Measurements from ENCODE around the gene ZFHX3. TPM values are rescaled to one million over a fixed set of nuclear protein-coding genes. Genes with fewer than 3 reads are reported as not detected.

Gene ZFHX3
- total and polyA plus RNA-seq, 9 of the 15 experiments (the other 6 are each of a cell fraction or from before 2014, with no cell fraction given) = 0.01 to 0.23 (median 0.06) TPM; not detected in 4

DNA sequence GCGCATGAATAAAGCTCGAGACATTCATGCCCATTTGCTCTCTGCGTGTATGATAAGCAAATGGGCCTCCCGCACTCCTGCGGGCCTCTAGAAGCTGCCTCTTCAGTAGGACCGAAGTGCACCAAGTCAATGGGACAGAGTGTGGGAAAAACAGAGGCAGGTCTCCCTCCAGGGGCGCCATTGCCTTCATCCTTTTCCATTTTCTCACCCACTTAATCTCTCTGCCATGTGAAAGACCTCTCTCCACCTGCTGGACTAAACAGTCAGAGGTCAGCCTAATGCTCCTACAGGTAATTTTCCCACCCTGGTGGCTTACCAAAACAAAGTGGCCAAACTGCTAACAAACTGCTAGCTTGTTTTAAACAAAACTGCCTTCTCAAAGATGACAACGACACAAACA, 210.9 kb downstream of the ZFHX3 start:
- TF ChIP-seq FOSL1 (tag; conservative IDR thresholded peaks at IDR 0.05) (no peak), NUFIP1 (IDR thresholded peaks at IDR 0.05; ENCODE audit: partially characterized antibody) (no peak), PHB2 (IDR thresholded peaks at IDR 0.05; ENCODE audit: low read depth) (no peak)
- TF ChIP-seq, protein P1, sequence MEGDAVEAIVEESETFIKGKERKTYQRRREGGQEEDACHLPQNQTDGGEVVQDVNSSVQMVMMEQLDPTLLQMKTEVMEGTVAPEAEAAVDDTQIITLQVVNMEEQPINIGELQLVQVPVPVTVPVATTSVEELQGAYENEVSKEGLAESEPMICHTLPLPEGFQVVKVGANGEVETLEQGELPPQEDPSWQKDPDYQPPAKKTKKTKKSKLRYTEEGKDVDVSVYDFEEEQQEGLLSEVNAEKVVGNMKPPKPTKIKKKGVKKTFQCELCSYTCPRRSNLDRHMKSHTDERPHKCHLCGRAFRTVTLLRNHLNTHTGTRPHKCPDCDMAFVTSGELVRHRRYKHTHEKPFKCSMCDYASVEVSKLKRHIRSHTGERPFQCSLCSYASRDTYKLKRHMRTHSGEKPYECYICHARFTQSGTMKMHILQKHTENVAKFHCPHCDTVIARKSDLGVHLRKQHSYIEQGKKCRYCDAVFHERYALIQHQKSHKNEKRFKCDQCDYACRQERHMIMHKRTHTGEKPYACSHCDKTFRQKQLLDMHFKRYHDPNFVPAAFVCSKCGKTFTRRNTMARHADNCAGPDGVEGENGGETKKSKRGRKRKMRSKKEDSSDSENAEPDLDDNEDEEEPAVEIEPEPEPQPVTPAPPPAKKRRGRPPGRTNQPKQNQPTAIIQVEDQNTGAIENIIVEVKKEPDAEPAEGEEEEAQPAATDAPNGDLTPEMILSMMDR (IDR thresholded peaks at IDR 0.05 in 2 of 3, conservative IDR thresholded peaks at IDR 0.05 in 1 of 3; ENCODE audit: insufficient read depth in 2 of 3, low read depth in 1 of 3, low read length in 3 of 3) = peak; percentile 27 to 40 (median 31); a peak in 3 of 6 replicates
- ATAC-seq (peak; percentile 41; the same call in 1 of the 3 replicates), FAIRE-seq (no peak), DNase-seq (ENCODE audit: extremely low read depth in 1 of 4, low spot score in 3 of 4) (peak in 2 of 4 experiments; percentile 6 to 13)
- in situ Hi-C loops (cut with MboI) (no loop called here), intact Hi-C loops (cut with micrococcal nuclease) (no loop called here)
- Histone ChIP-seq H4K20me1 (replicated peaks; ENCODE audit: control insufficient read depth, insufficient read depth, low read length) (no peaks in the 10 kb centered on the region), H3K27ac (ENCODE audit: extremely low read depth, low read depth, low read length) (no peak overlapping the region), H3K4me2 (ENCODE audit: insufficient read depth, low read length) (no peak overlapping the region), H2AFZ (ENCODE audit: low read depth, low read length) (no peak overlapping the region), H3K27me3 (ENCODE audit: control insufficient read depth in 2 of 2, insufficient read depth in 2 of 2, low read length in 2 of 2) (peaks cover 16 to 29% of the 10 kb centered on the region in 2 experiments), H3K4me3 (no peak overlapping the region), H3K9ac (ENCODE audit: insufficient read depth in 1 of 2, low read depth in 2 of 2, low read length in 2 of 2) (no peak overlapping the region), H3K9me3 (replicated peaks; ENCODE audit: control insufficient read depth, insufficient read depth, low read depth, low read length) (no peaks in the 10 kb centered on the region), H3K4me1 (replicated peaks in 1 of 2; ENCODE audit: control insufficient read depth in 2 of 2, insufficient read depth in 2 of 2, low read length in 2 of 2) (no peaks in the 10 kb centered on the region), H3K79me2 (ENCODE audit: control insufficient read depth, insufficient read depth, low read length) (no peaks in the 10 kb centered on the region), H3K9me1 (ENCODE audit: control insufficient read depth, insufficient read depth, low read length) (no peaks in the 10 kb centered on the region), H3K36me3 (ENCODE audit: control insufficient read depth, insufficient read depth, low read length) (no peaks in the 10 kb centered on the region)
- ChIA-PET POLR2A (interaction anchor here (0.6 kb wide), 2 partner anchors 18 to 939 kb away, joined by 3 read pairs; no protein-coding TSS in a partner anchor), CTCF (ENCODE audit: low intra/inter-chr PET ratio) (no interaction called here)
- BruUV-seq (replicated peaks) = no TSS peak
- WGBS (ENCODE audit: insufficient coverage, low coverage, missing lambda C conversion rate) = 0% methylated on average over 7 of the region's 8 CpGs

DNA sequence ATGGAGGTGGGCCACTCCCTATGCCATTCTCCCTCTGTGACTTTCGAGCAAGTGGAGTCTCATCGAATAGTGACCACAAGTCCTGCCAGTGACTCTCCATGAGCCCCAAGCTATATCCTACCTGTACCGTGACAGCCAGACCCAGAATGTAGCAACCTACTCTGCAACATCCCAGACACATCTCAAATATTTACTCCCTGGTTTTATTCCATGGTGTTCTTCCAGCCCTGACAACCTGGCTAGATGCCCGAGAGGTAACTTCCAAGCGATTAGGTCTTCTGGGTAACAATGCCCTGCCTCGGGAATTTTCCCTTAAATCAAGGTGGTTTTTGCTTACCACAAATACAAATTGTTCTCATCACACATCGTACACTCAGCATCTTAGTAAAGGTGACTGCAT, 211.7 kb downstream of the ZFHX3 start:
- Histone ChIP-seq H3K9me3 (replicated peaks; ENCODE audit: control insufficient read depth, insufficient read depth, low read depth, low read length) (no peaks in the 10 kb centered on the region), H3K36me3 (ENCODE audit: control insufficient read depth, insufficient read depth, low read length) (no peaks in the 10 kb centered on the region), H3K27ac (ENCODE audit: extremely low read depth, low read depth, low read length) (no peak overlapping the region), H3K9me1 (ENCODE audit: control insufficient read depth, insufficient read depth, low read length) (no peaks in the 10 kb centered on the region), H2AFZ (ENCODE audit: low read depth, low read length) (no peak overlapping the region), H3K79me2 (ENCODE audit: control insufficient read depth, insufficient read depth, low read length) (no peaks in the 10 kb centered on the region), H3K9ac (ENCODE audit: insufficient read depth in 1 of 2, low read depth in 2 of 2, low read length in 2 of 2) (no peak overlapping the region), H3K4me3 (no peak overlapping the region), H3K4me1 (replicated peaks in 1 of 2; ENCODE audit: control insufficient read depth in 2 of 2, insufficient read depth in 2 of 2, low read length in 2 of 2) (no peaks in the 10 kb centered on the region), H3K4me2 (ENCODE audit: insufficient read depth, low read length) (no peak overlapping the region), H4K20me1 (replicated peaks; ENCODE audit: control insufficient read depth, insufficient read depth, low read length) (no peaks in the 10 kb centered on the region), H3K27me3 (ENCODE audit: control insufficient read depth in 2 of 2, insufficient read depth in 2 of 2, low read length in 2 of 2) (peaks cover 16 to 29% of the 10 kb centered on the region in 2 experiments)
- POLR2A ChIA-PET = no interaction called here
- no TSS peak for BruUV-seq (replicated peaks)
- DNase-seq (ENCODE audit: extremely low read depth in 1 of 4, low spot score in 3 of 4) (no peak), ATAC-seq (no peak), FAIRE-seq (no peak)
- intact Hi-C loops (cut with micrococcal nuclease) (no loop called here), in situ Hi-C loops (cut with MboI) (no loop called here)
- WGBS (ENCODE audit: insufficient coverage, low coverage, missing lambda C conversion rate) = under 1% methylated on average over 7 of the region's 7 CpGs
- CTCF ChIA-PET (ENCODE audit: low intra/inter-chr PET ratio) = no interaction called here
- TF ChIP-seq CSDE1 (IDR thresholded peaks at IDR 0.05) (no peak), MYC (IDR thresholded peaks at IDR 0.05; ENCODE audit: low read depth, low read length) (no peak), MYC (CRISPR knock-in tag; IDR thresholded peaks at IDR 0.05; ENCODE audit: borderline replicate concordance, low read depth) (no peak), ZNF143 (CRISPR knock-in tag; IDR thresholded peaks at IDR 0.05) (no peak), SMC3 (conservative IDR thresholded peaks at IDR 0.05; ENCODE audit: insufficient read depth, low read depth, low read length) (no peak)
- TF ChIP-seq, protein P2, sequence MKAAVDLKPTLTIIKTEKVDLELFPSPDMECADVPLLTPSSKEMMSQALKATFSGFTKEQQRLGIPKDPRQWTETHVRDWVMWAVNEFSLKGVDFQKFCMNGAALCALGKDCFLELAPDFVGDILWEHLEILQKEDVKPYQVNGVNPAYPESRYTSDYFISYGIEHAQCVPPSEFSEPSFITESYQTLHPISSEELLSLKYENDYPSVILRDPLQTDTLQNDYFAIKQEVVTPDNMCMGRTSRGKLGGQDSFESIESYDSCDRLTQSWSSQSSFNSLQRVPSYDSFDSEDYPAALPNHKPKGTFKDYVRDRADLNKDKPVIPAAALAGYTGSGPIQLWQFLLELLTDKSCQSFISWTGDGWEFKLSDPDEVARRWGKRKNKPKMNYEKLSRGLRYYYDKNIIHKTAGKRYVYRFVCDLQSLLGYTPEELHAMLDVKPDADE (conservative IDR thresholded peaks at IDR 0.05; ENCODE audit: control insufficient read depth, low read depth, low read length) = no peak
- TF ChIP-seq, protein P3, sequence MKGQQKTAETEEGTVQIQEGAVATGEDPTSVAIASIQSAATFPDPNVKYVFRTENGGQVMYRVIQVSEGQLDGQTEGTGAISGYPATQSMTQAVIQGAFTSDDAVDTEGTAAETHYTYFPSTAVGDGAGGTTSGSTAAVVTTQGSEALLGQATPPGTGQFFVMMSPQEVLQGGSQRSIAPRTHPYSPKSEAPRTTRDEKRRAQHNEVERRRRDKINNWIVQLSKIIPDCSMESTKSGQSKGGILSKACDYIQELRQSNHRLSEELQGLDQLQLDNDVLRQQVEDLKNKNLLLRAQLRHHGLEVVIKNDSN (CRISPR knock-in tag; IDR thresholded peaks at IDR 0.05) = no peak

Measured in K562 (cell line).